K562 (cell line): ENCODE measurements around the gene SYNJ2. TPM values are rescaled to one million over a fixed set of nuclear protein-coding genes. Genes with fewer than 3 reads are reported as not detected.

Experiments used
- BACH1 ChIP-seq: fragments of 200-800 bp; sonication (Bioruptor generic); IDR thresholded peaks from 2 replicates; pipeline ENCODE4 v1.6.1; 2016; ENCODE audit warnings: missing genetic modification characterization, missing compliant biosample characterization
- CEBPG ChIP-seq, 3 experiments: fragments of 200-800 bp in 1 of 3; sonication (Bioruptor generic) in 1 of 3; sonication (generic) in 1 of 3; formaldehyde crosslinking in 1 of 3; IDR thresholded peaks in 2 of 3; conservative IDR thresholded peaks in 1 of 3; 2 replicates each; pipeline versions ENCODE4 v1.6.1 to v1.8.0; 2016 to 2022; ENCODE audit warnings: missing compliant biosample characterization in 2 of 3, missing genetic modification characterization in 2 of 3, mild to moderate bottlenecking in 1 of 3, missing genetic modification reagents in 1 of 3
- CREB1 ChIP-seq, 2 experiments: sonication (generic) in 1 of 2; formaldehyde crosslinking in 1 of 2; IDR thresholded peaks; 2 replicates each; pipeline versions ENCODE4 v1.6.1 to v1.8.0; 2012 to 2022; ENCODE audit warnings: inconsistent platforms in 1 of 2, mild to moderate bottlenecking in 1 of 2, missing genetic modification reagents in 1 of 2, moderate library complexity in 1 of 2
- DPF2 ChIP-seq: fragments of 450-650 bp; IDR thresholded peaks from 2 replicates; pipeline ENCODE4 v1.6.1; 2016
- ETV1 ChIP-seq: fragments of 450-650 bp; conservative IDR thresholded peaks from 2 replicates; pipeline ENCODE4 v1.6.1; 2016; ENCODE audit warnings: missing genetic modification characterization, control low read depth, low read depth, missing compliant biosample characterization
- ETV6 ChIP-seq, 3 experiments: fragments of 150-350 bp in 1 of 3; sonication (generic) in 1 of 3; formaldehyde crosslinking in 1 of 3; IDR thresholded peaks; 2 replicates each; pipeline versions ENCODE4 v1.6.1 to v1.8.0; 2014 to 2022; ENCODE audit warnings: borderline replicate concordance in 2 of 3, low read depth in 2 of 3, antibody characterized with exemption in 1 of 3, low read length in 1 of 3, mild to moderate bottlenecking in 1 of 3, missing genetic modification reagents in 1 of 3
- HDAC2 ChIP-seq: fragments of 450-650 bp; IDR thresholded peaks from 2 replicates; pipeline ENCODE4 v1.6.1; 2016; ENCODE audit warnings: mild to moderate bottlenecking
- ILF3 ChIP-seq: fragments of 450-650 bp; IDR thresholded peaks from 2 replicates; pipeline ENCODE4 v1.6.1; 2018; ENCODE audit warnings: antibody characterized with exemption, mild to moderate bottlenecking, moderate library complexity, borderline replicate concordance
- NCOA4 ChIP-seq: fragments of 450-650 bp; IDR thresholded peaks from 2 replicates; pipeline ENCODE4 v1.6.1; 2018; ENCODE audit warnings: mild to moderate bottlenecking; ENCODE audit not compliant: partially characterized antibody
- SMAD4 ChIP-seq: fragments of 250-450 bp; sonication (Bioruptor Pico); conservative IDR thresholded peaks from 2 replicates; pipeline ENCODE4 v1.8.0; 2021; ENCODE audit warnings: inconsistent platforms, mild to moderate bottlenecking, moderate library complexity
- SMARCE1 ChIP-seq: fragments of 450-650 bp; IDR thresholded peaks from 2 replicates; pipeline ENCODE4 v1.7.1; 2016; ENCODE audit warnings: mild to moderate bottlenecking
- TCF7L2 ChIP-seq: fragments of 150-350 bp; IDR thresholded peaks from 2 replicates; pipeline ENCODE4 v1.6.1; 2016; ENCODE audit warnings: low read depth, mild to moderate bottlenecking, low read length, moderate library complexity
- ZNF282 ChIP-seq: sonication (generic); formaldehyde crosslinking; IDR thresholded peaks from 2 replicates; pipeline ENCODE4 v1.8.1; 2023; ENCODE audit warnings: missing genetic modification reagents
- polyA plus RNA-seq, 8 experiments: library from polyadenylated mRNA; depleted of rRNA in 4 of 8; stranded (reverse) in 5 of 8; unstranded in 3 of 8; fragments of >200 nt; fragmentation: Nextera tagmentation in 2 of 8; fragmentation: Illumina TruSeq in 1 of 8; extraction: Ambion mirVana in 2 of 8; extraction: Trizol in 1 of 8; gene quantifications; 2 replicates each; pipeline versions ENCODE4 v1.2.1 to v1.2.3, GENCODE V29; 2011 to 2014; ENCODE audit warnings: inconsistent platforms in 1 of 8, missing spikeins in 1 of 8
- total RNA-seq, 7 experiments: library from RNA; depleted of rRNA in 6 of 7; stranded (reverse); fragments of >200 nt in 6 of 7; fragmentation: Illumina TruSeq in 2 of 7; extraction: Trizol in 2 of 7; gene quantifications; 2 replicates each; pipeline versions ENCODE4 v1.2.1 to v1.2.3, GENCODE V29; 2011 to 2021; ENCODE audit warnings: low replicate concordance in 1 of 7
- TF ChIP-seq, protein P1 (sequence below): fragments of 450-650 bp; IDR thresholded peaks from 2 replicates; pipeline ENCODE4 v1.6.1; 2016
- TF ChIP-seq, protein P2 (sequence below): IDR thresholded peaks from 3 replicates; pipeline ENCODE4 v1.6.1; 2011; ENCODE audit warnings: borderline replicate concordance, mild to moderate bottlenecking; ENCODE audit not compliant: insufficient read length, insufficient read depth
- TF ChIP-seq, protein P3 (sequence below): fragments of 450-650 bp; formaldehyde crosslinking; IDR thresholded peaks from 2 replicates; pipeline ENCODE4 v1.4.0; 2020; ENCODE audit warnings: mild to moderate bottlenecking, moderate library complexity
- TF ChIP-seq, protein P4 (sequence below): sonication (generic); formaldehyde crosslinking; IDR thresholded peaks from 2 replicates; pipeline ENCODE4 v1.8.0; 2022; ENCODE audit warnings: mild to moderate bottlenecking, missing genetic modification reagents
- TF ChIP-seq, protein P5 (sequence below): fragments of 450-650 bp; IDR thresholded peaks from 2 replicates; pipeline ENCODE4 v1.6.1; 2014; ENCODE audit warnings: low read depth, mild to moderate bottlenecking, moderate library complexity, borderline replicate concordance

The SYNJ2 gene
- total and polyA plus RNA-seq, 9 of the 15 experiments (the other 6 are each of a cell fraction or from before 2014, with no cell fraction given) = 3.0 to 27.7 (median 17.8) TPM

DNA sequence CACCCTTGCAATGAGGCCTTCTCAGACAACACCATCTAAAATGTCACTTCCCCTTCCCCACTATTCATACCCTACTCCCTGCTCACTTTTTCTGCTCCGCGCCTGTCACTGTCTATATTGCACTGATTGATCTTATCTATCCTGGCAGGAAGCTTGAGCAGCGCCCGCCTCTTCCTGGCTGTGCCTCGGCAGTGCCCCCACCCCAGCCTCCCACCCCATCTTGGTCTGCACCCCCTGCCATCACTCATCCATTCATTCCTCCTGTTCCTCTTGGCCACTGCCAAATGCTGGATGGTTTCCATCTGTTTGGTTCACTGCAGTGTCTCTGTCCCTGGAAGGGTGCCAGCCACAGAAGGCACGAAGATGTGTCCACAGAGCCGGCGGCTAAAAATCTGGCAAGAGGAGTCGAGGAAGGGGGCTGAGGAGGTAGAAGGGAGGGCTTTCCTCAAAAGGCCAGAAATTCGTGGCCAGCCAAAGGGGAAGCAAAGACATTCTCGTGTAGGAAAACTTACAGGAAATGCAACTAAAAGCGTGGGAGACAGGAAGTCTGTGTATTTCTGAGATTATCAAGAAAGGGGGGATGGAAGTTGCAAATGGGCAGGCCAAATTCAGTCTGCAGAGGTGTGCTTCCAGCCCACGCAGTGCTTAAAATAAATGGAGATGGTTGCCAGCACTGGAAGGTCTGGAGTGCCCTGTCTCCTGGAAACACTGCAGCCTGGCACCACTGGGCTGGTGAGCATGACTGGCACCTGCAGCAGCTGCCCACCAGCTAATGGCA, 27.6 kb downstream of the SYNJ2 start (continued):
- peak; percentile 70; the same call in 1 of the 2 replicates for TF ChIP-seq SMAD4 (CRISPR knock-in tag)
- TF ChIP-seq HDAC2 = 0 out of 2 replicates have a peak, but pooled peaks have one; percentile 7
- TF ChIP-seq, protein P1, sequence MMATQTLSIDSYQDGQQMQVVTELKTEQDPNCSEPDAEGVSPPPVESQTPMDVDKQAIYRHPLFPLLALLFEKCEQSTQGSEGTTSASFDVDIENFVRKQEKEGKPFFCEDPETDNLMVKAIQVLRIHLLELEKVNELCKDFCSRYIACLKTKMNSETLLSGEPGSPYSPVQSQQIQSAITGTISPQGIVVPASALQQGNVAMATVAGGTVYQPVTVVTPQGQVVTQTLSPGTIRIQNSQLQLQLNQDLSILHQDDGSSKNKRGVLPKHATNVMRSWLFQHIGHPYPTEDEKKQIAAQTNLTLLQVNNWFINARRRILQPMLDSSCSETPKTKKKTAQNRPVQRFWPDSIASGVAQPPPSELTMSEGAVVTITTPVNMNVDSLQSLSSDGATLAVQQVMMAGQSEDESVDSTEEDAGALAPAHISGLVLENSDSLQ = peak; percentile 16; the same call in 1 of the 2 replicates
- TF ChIP-seq DPF2 = 0 out of 2 replicates have a peak, but pooled peaks have one; percentile 30
- TF ChIP-seq ETV6 (IDR thresholded peaks at IDR 0.05; ENCODE audit: borderline replicate concordance in 1 of 2, low read depth in 2 of 2, low read length in 1 of 2) = peak; percentile 64 to 93; a peak in 3 of 4 replicates
- no peak for TF ChIP-seq ETV6 (CRISPR knock-in tag; IDR thresholded peaks at IDR 0.05; ENCODE audit: borderline replicate concordance)
- TF ChIP-seq TCF7L2 = no peak
- no peak for TF ChIP-seq SMARCE1
- 0 out of 2 replicates have a peak, but pooled peaks have one; percentile 27 for TF ChIP-seq ETV1
- no peak for TF ChIP-seq ILF3
- 0 out of 2 replicates have a peak, but pooled peaks have one; percentile 8 for TF ChIP-seq ZNF282 (CRISPR knock-in tag)
- TF ChIP-seq, protein P2, sequence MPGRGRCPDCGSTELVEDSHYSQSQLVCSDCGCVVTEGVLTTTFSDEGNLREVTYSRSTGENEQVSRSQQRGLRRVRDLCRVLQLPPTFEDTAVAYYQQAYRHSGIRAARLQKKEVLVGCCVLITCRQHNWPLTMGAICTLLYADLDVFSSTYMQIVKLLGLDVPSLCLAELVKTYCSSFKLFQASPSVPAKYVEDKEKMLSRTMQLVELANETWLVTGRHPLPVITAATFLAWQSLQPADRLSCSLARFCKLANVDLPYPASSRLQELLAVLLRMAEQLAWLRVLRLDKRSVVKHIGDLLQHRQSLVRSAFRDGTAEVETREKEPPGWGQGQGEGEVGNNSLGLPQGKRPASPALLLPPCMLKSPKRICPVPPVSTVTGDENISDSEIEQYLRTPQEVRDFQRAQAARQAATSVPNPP = no peak
- no peak for TF ChIP-seq CREB1 (IDR thresholded peaks at IDR 0.05)
- TF ChIP-seq CREB1 (CRISPR knock-in tag; IDR thresholded peaks at IDR 0.05) = no peak
- TF ChIP-seq, protein P3, sequence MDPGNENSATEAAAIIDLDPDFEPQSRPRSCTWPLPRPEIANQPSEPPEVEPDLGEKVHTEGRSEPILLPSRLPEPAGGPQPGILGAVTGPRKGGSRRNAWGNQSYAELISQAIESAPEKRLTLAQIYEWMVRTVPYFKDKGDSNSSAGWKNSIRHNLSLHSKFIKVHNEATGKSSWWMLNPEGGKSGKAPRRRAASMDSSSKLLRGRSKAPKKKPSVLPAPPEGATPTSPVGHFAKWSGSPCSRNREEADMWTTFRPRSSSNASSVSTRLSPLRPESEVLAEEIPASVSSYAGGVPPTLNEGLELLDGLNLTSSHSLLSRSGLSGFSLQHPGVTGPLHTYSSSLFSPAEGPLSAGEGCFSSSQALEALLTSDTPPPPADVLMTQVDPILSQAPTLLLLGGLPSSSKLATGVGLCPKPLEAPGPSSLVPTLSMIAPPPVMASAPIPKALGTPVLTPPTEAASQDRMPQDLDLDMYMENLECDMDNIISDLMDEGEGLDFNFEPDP (CRISPR knock-in tag) = no peak
- TF ChIP-seq BACH1 (tag) = no peak
- TF ChIP-seq, protein P4, sequence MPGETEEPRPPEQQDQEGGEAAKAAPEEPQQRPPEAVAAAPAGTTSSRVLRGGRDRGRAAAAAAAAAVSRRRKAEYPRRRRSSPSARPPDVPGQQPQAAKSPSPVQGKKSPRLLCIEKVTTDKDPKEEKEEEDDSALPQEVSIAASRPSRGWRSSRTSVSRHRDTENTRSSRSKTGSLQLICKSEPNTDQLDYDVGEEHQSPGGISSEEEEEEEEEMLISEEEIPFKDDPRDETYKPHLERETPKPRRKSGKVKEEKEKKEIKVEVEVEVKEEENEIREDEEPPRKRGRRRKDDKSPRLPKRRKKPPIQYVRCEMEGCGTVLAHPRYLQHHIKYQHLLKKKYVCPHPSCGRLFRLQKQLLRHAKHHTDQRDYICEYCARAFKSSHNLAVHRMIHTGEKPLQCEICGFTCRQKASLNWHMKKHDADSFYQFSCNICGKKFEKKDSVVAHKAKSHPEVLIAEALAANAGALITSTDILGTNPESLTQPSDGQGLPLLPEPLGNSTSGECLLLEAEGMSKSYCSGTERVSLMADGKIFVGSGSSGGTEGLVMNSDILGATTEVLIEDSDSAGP (CRISPR knock-in tag) = no peak
- no peak for TF ChIP-seq CEBPG (CRISPR knock-in tag; IDR thresholded peaks at IDR 0.05)
- TF ChIP-seq CEBPG (tag; conservative IDR thresholded peaks at IDR 0.05 in 1 of 2, IDR thresholded peaks at IDR 0.05 in 1 of 2) = no peak
- no peak for TF ChIP-seq NCOA4
- TF ChIP-seq, protein P5, sequence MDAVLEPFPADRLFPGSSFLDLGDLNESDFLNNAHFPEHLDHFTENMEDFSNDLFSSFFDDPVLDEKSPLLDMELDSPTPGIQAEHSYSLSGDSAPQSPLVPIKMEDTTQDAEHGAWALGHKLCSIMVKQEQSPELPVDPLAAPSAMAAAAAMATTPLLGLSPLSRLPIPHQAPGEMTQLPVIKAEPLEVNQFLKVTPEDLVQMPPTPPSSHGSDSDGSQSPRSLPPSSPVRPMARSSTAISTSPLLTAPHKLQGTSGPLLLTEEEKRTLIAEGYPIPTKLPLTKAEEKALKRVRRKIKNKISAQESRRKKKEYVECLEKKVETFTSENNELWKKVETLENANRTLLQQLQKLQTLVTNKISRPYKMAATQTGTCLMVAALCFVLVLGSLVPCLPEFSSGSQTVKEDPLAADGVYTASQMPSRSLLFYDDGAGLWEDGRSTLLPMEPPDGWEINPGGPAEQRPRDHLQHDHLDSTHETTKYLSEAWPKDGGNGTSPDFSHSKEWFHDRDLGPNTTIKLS = no peak
